Measurements from ENCODE around the gene RBM47. TPM values are rescaled to one million over a fixed set of nuclear protein-coding genes. Genes with fewer than 3 reads are reported as not detected.

RBM47 gene
- total RNA-seq: 1 to 10 TPM; 1.7 to 2.6 TPM

DNA sequence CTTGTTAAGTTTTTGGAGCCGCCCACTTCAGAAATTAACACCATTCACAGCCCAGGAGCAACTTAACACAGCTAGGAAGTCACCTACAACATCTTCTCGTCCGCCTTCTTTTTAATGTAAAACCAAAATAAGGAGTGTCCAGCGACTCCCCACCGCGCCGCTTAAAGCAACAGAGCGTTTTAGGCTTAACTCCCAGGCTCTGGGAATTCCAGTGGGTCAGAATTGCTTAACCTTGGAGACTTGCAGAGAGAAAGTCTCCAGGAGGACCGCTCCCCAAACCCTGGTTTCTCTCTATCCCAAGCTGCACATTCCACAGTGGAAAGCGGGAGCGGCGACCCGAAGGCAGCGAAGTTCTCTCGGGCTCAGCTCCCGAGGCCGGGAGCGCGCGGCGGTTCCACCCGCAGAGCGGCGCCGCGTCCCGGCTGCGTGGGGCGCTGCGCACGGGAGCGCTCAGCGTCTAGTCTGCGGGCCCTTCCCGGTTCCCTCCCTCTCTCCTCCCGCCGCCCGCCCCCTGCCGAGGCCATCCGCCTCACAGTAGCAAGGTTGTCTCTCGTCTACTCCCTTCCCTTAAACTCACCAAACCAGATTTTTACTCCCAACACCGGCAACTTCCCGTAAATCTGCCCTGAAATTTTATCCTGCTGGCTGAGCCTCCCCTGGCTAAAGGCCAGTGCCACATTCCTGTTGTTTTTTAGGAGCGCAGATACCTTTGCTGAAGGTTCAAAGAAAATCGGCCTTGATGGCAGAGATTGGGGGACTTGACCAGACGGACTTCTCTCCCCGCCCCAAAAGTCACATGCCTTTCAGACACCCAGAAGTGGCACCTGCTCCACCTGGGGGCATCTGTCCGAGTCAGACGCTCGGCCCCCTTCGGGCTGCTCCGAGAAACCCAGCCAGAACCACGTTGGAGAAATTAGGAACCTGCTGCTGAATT lies at the start of gene RBM47:
RBM47 (minus strand) TSS at position 464 of the 934 bp plus-strand sequence. CDS start 190,971 bp downstream, outside the sequence.
- CTCF ChIA-PET: no interaction called here
- Mint-ChIP-seq H3K4me3 (peak within 1 kb of the TSS; percentile 70), H3K27ac (no peak within 1 kb of the TSS), H3K9me3 (no peaks in the 10 kb centered on the region), H3K4me1 (ENCODE audit: low read depth) (peaks cover 28% of the 10 kb centered on the region), H3K36me3 (no peaks in the 10 kb centered on the region), H3K27me3 (peaks cover 43% of the 10 kb centered on the region)
- POLR2A ChIA-PET: no interaction called here
- intact Hi-C loops (cut with micrococcal nuclease): loop anchor here (5.0 kb wide), 2 partner anchors 73 to 88 kb away; no protein-coding TSS in a partner anchor
- DNase-seq: peak; percentile 44

DNA sequence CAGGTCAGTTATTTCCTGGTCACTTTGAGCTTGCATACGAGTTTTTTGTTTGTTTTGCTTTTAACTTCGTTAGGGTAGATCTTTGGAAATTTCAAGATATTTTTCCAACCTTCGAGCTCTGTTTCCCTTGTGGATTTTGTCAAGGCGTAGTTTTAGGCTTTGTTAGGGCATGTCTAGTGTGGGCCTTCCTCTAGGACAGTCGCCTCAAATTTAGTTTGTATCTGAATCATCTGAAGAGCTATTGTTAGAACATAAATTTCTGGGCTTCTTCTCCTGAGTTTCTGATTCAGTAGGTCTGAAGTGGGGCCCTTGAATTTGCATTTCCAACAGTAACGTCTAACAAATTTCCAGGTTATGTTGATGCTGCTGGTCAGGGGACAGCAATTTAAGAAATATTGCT lies 48.8 kb upstream of the RBM47 start:
- no peak for DNase-seq
- ChIA-PET POLR2A (no interaction called here), CTCF (interaction anchor here (0.6 kb wide), 1 partner anchor 633 kb away, joined by 4 read pairs; no protein-coding TSS in a partner anchor)
- Mint-ChIP-seq H3K4me3 (no peak overlapping the region), H3K9me3 (no peaks in the 10 kb centered on the region), H3K27ac (no peak overlapping the region), H3K36me3 (no peaks in the 10 kb centered on the region), H3K27me3 (peaks cover 1% of the 10 kb centered on the region), H3K4me1 (ENCODE audit: low read depth) (peaks cover 14% of the 10 kb centered on the region)
- intact Hi-C loops (cut with micrococcal nuclease): loop anchor here (10.0 kb wide), 1 partner anchor 474 kb away; no protein-coding TSS in a partner anchor

DNA sequence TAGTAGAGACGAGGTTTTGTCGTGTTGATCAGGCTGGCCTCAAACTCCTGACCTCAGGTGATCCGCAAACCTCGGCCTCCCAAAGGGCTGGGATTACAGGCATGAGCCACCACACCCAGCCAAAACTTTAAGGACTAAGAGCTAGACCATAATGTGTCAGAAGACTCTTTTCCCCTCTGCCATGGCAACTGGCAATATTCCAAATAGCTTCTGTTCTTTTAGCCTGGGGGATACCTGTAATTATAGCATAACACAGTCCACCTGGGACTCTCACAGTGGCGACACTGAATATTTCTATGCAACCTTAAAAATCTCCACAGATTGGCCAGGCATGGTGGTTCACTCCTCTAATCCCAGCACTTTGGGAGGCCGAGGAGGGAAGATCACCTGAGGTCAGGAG lies 45.5 kb upstream of the RBM47 start:
- intact Hi-C loops (cut with micrococcal nuclease): loop anchor here (10.0 kb wide), 1 partner anchor 470 kb away; no protein-coding TSS in a partner anchor
- Mint-ChIP-seq H3K9me3 (no peaks in the 10 kb centered on the region), H3K4me1 (ENCODE audit: low read depth) (peaks cover 30% of the 10 kb centered on the region), H3K36me3 (no peaks in the 10 kb centered on the region), H3K27ac (no peak overlapping the region), H3K4me3 (no peak overlapping the region), H3K27me3 (no peaks in the 10 kb centered on the region)
- POLR2A ChIA-PET: interaction anchor here (2.2 kb wide), 1 partner anchor 13 kb away, joined by 6 read pairs; no protein-coding TSS in a partner anchor
- no peak for DNase-seq
- CTCF ChIA-PET: interaction anchor here (1.5 kb wide), 1 partner anchor 8 kb away, joined by 7 read pairs; no protein-coding TSS in a partner anchor

DNA sequence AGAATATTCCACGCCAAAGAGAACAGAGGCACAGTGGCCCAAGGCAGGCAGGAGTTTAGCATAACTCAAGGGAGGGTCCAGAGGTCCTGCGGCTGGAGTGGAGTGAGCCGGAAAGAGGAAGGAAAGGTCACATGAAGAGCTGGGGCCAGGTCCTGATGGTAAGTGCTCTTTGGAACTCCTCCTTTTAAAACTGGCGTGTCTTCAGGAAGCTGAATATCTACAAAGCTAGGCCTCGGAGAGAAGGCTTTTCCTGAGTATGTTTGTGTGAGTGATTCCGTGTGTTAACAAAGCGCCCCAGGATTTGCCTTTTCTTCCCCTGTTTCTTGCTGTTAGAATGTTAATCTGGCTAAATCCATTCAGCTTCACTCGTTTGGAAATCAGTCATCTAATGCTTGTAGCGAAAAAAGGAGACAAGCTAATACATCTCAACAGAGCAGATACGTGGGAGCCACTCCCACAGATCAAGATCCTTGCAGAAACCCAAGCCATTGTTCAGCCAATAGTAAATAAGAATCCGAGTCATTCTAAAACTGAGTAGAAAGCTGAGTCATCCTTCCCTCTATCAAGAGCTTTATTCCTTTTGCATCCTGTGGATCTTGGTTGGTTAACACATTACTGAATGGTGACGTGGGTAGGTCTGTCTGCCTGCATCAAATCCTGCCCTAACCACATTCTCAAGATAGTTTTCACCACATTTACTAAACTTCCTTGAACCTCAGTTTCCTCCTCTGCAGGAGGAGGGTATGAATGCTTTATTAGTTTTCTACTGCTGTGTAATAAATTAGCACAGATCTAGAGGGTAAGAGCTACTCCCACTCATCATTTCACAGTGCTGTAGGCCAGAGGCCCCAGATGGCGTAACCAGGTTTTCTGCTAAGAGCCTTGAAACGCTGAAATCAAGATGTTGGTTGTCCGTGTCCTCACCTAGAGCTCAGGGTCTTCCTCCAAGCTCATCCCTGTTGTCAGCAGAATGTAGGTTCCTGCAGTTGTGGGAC lies 43.2 kb upstream of the RBM47 start:
- POLR2A ChIA-PET: interaction anchor here (0.6 to 2.6 kb wide), 15 partner anchors 10 to 472 kb away, joined by 3 to 26 read pairs (median 4); no protein-coding TSS in a partner anchor
- peak overlapping the region; percentile 63 for H3K4me3 Mint-ChIP-seq

DNA sequence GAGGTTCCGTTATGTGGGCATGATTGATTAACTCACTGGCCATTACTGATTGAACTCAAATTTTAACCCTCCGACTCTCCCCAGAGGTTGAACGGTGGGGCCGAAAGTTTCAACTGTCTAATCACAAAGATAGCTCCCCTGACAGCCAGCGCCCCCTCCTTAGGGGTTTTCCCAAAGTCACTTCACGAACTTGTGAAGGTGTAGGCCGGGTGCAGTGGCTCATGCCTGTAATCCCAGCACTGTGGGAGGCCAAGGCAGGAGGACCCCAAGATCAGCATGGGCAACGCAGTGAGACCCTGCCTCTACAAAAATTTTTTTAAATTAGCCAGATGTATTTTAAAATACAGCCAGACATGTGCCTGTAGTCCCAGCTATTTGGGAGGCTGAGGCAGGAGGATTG lies 39.8 kb upstream of the RBM47 start:
- CTCF ChIA-PET: interaction anchor here (1.2 kb wide), 2 partner anchors 30 to 112 kb away, joined by 3 read pairs; no protein-coding TSS in a partner anchor
- H3K27ac Mint-ChIP-seq: peak overlapping the region; percentile 60

More for the DNA sequence above, 43.2 kb upstream of the RBM47 start:
- H3K9me3 Mint-ChIP-seq: no peaks in the 10 kb centered on the region
- peak overlapping the region; percentile 92 for H3K27ac Mint-ChIP-seq
- CTCF ChIA-PET: interaction anchor here (0.5 to 2.0 kb wide), 11 partner anchors 9 to 231 kb away, joined by 3 to 14 read pairs (median 4); no protein-coding TSS in a partner anchor
- H3K36me3 Mint-ChIP-seq: no peaks in the 10 kb centered on the region
- intact Hi-C loops (cut with micrococcal nuclease): loop anchor here (1.0 to 10.0 kb wide), 11 partner anchors 9 to 616 kb away; partner anchors contain the start of gene N4BP2
- peak; percentile 71 for DNase-seq
- peaks cover 50% of the 10 kb centered on the region for H3K4me1 Mint-ChIP-seq (ENCODE audit: low read depth)
- H3K27me3 Mint-ChIP-seq: no peaks in the 10 kb centered on the region

DNA sequence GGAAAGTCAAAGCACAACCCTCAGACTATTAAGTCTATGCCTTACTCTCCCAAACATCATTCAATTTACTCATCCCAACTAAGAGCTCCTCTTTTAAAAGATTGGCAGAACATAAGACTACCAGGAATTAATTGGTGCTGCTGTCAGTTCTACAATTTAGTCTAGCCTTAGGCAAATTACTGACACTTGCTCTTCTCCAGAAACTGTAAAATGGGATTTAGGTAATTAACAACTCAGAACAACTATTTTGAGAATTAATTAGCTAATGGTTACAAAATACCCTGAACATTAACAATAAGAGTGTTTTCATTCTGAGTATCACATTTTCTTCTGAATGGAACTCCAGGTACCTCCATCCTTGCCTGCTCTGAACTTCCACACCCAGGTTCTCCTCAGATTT lies 36.2 kb upstream of the RBM47 start:
- DNase-seq: no peak
- Mint-ChIP-seq H3K4me3 (no peak overlapping the region), H3K4me1 (ENCODE audit: low read depth) (peaks cover 50% of the 10 kb centered on the region), H3K36me3 (no peaks in the 10 kb centered on the region), H3K27ac (no peak overlapping the region), H3K27me3 (peaks cover 3% of the 10 kb centered on the region), H3K9me3 (no peaks in the 10 kb centered on the region)
- intact Hi-C loops (cut with micrococcal nuclease): no loop called here
- POLR2A ChIA-PET: no interaction called here
- CTCF ChIA-PET: no interaction called here

More for the DNA sequence above, 39.8 kb upstream of the RBM47 start:
- POLR2A ChIA-PET: interaction anchor here (1.3 kb wide), 1 partner anchor 33 kb away, joined by 5 read pairs; no protein-coding TSS in a partner anchor
- peak; percentile 58 for DNase-seq
- Mint-ChIP-seq H3K4me3 (no peak overlapping the region), H3K4me1 (ENCODE audit: low read depth) (peaks cover 54% of the 10 kb centered on the region), H3K27me3 (no peaks in the 10 kb centered on the region), H3K36me3 (no peaks in the 10 kb centered on the region), H3K9me3 (no peaks in the 10 kb centered on the region)
- intact Hi-C loops (cut with micrococcal nuclease): no loop called here

DNA sequence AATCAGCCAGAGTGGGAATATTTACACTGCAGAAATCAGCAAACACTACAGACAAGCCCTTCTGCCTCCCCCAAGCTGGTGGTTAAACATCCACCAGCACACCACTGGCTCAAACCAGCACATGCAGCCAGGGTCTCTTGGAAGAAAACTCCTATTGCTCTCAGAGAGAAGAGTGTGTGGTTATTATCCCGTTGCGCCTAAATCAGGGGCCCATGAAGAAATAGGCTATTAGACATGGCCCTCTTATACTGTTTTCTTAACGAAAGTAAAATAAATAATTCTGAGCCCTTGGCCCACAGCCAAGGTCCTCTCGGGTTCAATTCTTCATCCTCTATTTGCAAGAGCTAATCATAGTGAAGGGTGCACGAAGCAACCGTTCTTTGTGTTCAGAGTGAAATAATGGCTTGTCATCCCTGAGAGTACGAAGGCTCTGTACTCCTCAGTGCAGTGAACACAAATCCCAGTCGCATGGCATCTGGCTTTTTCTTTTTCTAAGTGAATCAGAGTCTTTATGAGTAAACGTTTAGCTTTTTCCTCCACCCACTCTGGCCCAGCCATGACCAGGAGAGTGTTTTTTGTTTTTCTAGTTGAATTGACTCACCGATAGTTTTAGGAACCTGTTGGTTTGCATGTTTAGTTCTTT lies 33.4 kb upstream of the RBM47 start:
- H3K4me3 Mint-ChIP-seq: no peak overlapping the region
- peaks cover 27% of the 10 kb centered on the region for H3K4me1 Mint-ChIP-seq (ENCODE audit: low read depth)
- CTCF ChIA-PET: interaction anchor here (0.7 to 2.2 kb wide), 4 partner anchors 10 to 590 kb away, joined by 3 to 14 read pairs (median 4); no protein-coding TSS in a partner anchor

DNA sequence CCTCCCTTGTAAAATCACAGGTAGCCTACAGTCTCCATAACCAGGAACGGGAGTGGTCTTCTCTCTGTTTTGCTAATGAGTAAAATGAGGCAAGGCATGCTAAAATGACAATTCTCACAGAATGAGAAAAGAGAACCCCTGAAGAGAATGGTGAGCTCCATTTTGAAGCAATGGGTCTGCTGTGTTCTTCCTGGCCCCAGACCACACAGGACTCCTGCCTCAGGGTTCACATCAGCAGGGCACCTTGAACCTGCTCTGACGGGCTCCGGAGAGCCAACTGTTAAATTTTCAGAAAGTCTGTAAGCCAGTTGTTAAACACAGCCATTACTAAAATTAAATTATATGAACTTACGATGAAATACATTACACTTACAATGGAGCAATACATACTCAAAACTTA lies 32.1 kb upstream of the RBM47 start:
- no peaks in the 10 kb centered on the region for H3K36me3 Mint-ChIP-seq
- H3K27me3 Mint-ChIP-seq: peaks cover 3% of the 10 kb centered on the region
- peaks cover 21% of the 10 kb centered on the region for H3K4me1 Mint-ChIP-seq (ENCODE audit: low read depth)
- H3K4me3 Mint-ChIP-seq: no peak overlapping the region
- H3K9me3 Mint-ChIP-seq: no peaks in the 10 kb centered on the region
- ChIA-PET CTCF (interaction anchor here (2.2 kb wide), 1 partner anchor 11 kb away, joined by 14 read pairs; no protein-coding TSS in a partner anchor), POLR2A (no interaction called here)
- DNase-seq: no peak
- H3K27ac Mint-ChIP-seq: peak overlapping the region; percentile 45
- intact Hi-C loops (cut with micrococcal nuclease): loop anchor here (2.0 kb wide), 1 partner anchor 39 kb away; no protein-coding TSS in a partner anchor

More for the DNA sequence above, 33.4 kb upstream of the RBM47 start:
- no peaks in the 10 kb centered on the region for H3K36me3 Mint-ChIP-seq
- POLR2A ChIA-PET: interaction anchor here (1.0 to 1.7 kb wide), 5 partner anchors 10 to 463 kb away, joined by 3 to 26 read pairs (median 5); no protein-coding TSS in a partner anchor
- peak overlapping the region; percentile 75 for H3K27ac Mint-ChIP-seq
- no peaks in the 10 kb centered on the region for H3K9me3 Mint-ChIP-seq
- H3K27me3 Mint-ChIP-seq: peaks cover 3% of the 10 kb centered on the region
- intact Hi-C loops (cut with micrococcal nuclease): loop anchor here (1.0 to 2.0 kb wide), 7 partner anchors 10 to 230 kb away; no protein-coding TSS in a partner anchor
- DNase-seq: peak; percentile 79

DNA sequence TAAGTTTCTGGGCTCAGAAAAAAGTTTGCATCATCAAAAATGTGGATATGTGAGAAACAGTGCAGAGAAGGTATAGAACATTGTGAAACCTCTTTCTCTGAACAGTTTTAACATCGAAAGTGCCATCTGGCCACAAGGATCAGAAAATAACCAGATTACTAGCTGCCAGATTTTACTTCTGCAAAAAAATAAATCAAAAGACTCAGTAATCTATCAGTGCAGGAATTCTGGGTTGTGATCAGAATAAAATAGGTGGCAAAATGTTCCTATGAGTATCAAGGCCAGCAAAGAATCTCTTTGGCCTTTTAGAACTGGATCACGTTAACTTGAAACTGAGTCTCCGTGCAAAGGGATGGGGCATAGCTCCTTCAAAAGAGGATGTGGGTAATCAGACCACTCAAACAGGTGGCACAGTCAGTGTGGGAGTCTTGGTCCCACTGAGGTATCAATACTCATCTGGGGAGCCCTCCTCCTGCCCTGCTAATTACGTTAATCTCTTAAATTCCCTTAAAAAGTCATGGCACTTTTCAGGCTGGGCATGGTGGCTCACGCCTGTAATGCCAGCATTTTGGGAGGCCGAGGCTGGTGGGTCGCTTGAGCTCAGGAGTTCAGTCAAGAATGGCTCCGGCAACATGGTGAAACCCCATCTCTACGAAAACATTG lies 26.7 kb upstream of the RBM47 start:
- no peaks in the 10 kb centered on the region for H3K9me3 Mint-ChIP-seq
- ChIA-PET POLR2A (interaction anchor here (0.7 to 1.0 kb wide), 3 partner anchors 16 to 1529 kb away, joined by 3 to 4 read pairs (median 3); no protein-coding TSS in a partner anchor), CTCF (no interaction called here)
- peaks cover 10% of the 10 kb centered on the region for H3K4me1 Mint-ChIP-seq (ENCODE audit: low read depth)
- intact Hi-C loops (cut with micrococcal nuclease): loop anchor here (2.0 kb wide), 1 partner anchor 16 kb away; no protein-coding TSS in a partner anchor
- no peaks in the 10 kb centered on the region for H3K27me3 Mint-ChIP-seq
- no peaks in the 10 kb centered on the region for H3K36me3 Mint-ChIP-seq
- DNase-seq: peak; percentile 22
- H3K27ac Mint-ChIP-seq: no peak overlapping the region
- no peak overlapping the region for H3K4me3 Mint-ChIP-seq

DNA sequence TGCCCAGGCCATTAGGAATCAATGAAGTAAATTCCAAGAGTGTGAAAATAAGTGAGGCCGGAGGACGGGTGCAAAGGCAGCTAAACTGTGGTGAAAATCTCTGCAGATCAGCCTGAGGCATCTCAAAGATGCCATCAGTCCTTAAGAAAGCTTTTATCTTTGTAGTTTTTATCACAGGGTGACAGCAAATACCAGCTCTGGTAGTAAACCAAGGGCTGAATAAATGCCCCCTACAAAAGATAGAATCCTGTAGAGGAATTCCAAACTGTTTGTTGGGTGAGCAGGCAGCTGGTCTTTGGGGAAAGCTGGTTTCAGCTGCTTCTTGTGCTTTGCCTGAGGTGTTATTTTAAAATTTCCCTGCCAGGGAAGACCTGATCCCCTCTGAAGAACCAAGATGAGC lies 21.6 kb upstream of the RBM47 start:
- H3K27ac Mint-ChIP-seq: no peak overlapping the region
- no peak overlapping the region for H3K4me3 Mint-ChIP-seq
- H3K4me1 Mint-ChIP-seq (ENCODE audit: low read depth): peaks cover 4% of the 10 kb centered on the region
- no peaks in the 10 kb centered on the region for H3K36me3 Mint-ChIP-seq
- CTCF ChIA-PET: no interaction called here
- no peaks in the 10 kb centered on the region for H3K9me3 Mint-ChIP-seq
- no peaks in the 10 kb centered on the region for H3K27me3 Mint-ChIP-seq
- POLR2A ChIA-PET: no interaction called here
- no peak for DNase-seq
- intact Hi-C loops (cut with micrococcal nuclease): no loop called here

Data from activated CD4-positive, alpha-beta memory T cell treated with anti-CD3 and anti-CD28 coated beads for 36 hours (primary cell).